GM18505 (cell line): ENCODE measurements around the gene INKA2.
A peak's percentile ranks its signal among the peaks of the same experiment; 100 is the strongest.

Source experiments
- ATAC-seq: cut with Tn5 transposase; IDR thresholded peaks from one replicate; pipeline ENCODE4 v1.9.1; 2021; ENCODE audit not compliant: unreplicated experiment
- POLR2A ChIP-seq: IDR thresholded peaks from 4 replicates; pipeline ENCODE4 v1.6.1; 2011; ENCODE audit warnings: borderline replicate concordance; ENCODE audit not compliant: insufficient read depth, insufficient read length; ENCODE audit errors: extremely low read depth

INKA2 gene

GRCh38 chr1:111768023-111768422 is 28.8 kb upstream of the INKA2 start:
- TF ChIP-seq POLR2A: no peak
- ATAC-seq: no peak

DNA sequence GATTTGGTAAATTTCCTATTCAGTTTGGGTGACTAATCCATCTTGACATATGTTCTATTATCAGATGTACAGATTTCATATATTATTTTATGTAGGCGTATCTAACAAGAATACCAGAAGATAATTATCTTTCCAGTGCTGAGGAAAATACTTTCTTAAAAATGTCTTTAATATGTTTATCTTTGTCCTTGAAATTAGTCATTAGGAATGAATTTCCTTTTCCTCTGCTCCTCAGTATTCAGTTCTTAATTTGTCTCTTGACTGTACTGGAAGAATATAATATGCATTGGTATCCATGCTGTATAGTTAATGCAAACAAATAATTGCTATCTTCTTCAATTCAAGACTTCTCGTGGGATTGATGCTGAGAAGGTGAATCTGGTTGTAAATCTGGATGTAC is 23.1 kb upstream of the INKA2 start:
- ATAC-seq: no peak
- no peak for TF ChIP-seq POLR2A

- no peak for ATAC-seq
- TF ChIP-seq POLR2A: no peak
Observed at GRCh38 chr1:111761717-111762116, 22.5 kb upstream of the INKA2 start.

DNA sequence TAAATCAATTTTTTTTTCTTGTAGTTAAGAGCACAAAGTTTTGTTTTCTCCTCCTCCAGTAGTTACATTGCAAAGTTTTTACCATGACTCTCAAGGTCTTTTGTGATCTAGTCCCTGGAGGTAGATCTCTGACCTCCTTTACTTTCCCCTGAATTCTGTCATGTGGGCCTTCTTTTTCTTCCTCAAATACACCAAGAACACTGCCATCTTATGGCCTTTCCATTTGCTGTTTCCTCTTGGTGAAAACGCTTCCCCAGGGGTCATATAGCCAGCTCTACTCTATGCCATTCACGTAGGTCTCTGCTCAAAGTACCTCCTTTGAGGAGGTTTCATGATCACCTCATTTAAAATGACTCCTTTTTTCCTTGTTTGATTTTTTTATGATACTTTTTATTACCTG is 19.2 kb upstream of the INKA2 start:
- ATAC-seq: no peak
- TF ChIP-seq POLR2A: no peak

GRCh38 chr1:111756124-111756513 is 16.9 kb upstream of the INKA2 start:
- ATAC-seq: no peak
- TF ChIP-seq POLR2A: no peak

GRCh38 chr1:111755331-111756123 is 16.3 kb upstream of the INKA2 start, which contains the start of gene DDX20:
Gene DDX20, plus strand, starts transcription at chr1:111755901. Its CDS starts 24 bp downstream, at chr1:111755925.
- peak; percentile 90 for TF ChIP-seq POLR2A
- ATAC-seq: peak; percentile 89

- TF ChIP-seq POLR2A: no peak
- ATAC-seq: peak; percentile 12
Observed at GRCh38 chr1:111754984-111755330, 15.8 kb upstream of the INKA2 start.

GRCh38 chr1:111751906-111752575 is 12.8 kb upstream of the INKA2 start:
- ATAC-seq: no peak
- no peak for TF ChIP-seq POLR2A

GRCh38 chr1:111750856-111751255 is 11.7 kb upstream of the INKA2 start:
- TF ChIP-seq POLR2A: no peak
- no peak for ATAC-seq

DNA sequence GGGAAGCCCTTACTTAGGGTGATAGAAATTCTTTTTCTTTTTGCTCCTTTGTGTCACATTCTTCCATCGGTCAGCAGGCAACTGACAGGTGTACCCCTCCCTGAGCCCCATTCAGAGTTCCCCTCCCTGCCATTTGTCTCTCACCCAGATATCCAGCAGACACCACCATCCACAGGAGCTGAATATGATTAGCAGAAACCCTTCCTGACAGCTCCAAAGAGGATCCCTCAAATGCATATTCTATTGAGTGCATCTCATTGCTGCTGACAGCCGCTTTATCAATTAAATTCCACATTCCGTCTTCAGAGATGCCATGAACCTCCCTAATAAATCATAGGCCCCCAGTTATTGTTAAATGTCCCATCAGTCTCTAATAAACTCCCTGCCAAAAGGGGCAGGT is 10.4 kb upstream of the INKA2 start:
- ATAC-seq: no peak
- no peak for TF ChIP-seq POLR2A

DNA sequence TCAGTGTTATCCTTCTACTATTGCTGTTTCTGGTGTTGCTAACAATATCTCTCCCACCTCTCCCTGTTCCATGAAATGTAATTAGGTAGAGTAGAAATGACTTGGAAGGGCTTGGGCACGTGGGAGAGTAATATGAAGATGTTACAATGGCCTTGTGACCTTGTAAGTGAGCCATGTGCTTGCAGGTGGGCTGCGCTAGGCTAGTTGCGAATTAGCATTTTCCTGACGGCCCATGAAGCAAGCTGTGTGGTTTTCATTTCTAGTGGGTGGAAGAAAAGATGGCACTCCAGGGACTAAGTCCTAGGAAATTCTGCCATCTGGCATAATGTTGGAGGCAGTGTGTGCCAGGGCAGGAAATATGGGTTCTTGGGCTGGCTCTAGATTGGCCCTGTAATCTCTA is 8.8 kb upstream of the INKA2 start:
- ATAC-seq: no peak
- no peak for TF ChIP-seq POLR2A

GRCh38 chr1:111747282-111747734 is 8.1 kb upstream of the INKA2 start:
- no peak for TF ChIP-seq POLR2A
- ATAC-seq: no peak

DNA sequence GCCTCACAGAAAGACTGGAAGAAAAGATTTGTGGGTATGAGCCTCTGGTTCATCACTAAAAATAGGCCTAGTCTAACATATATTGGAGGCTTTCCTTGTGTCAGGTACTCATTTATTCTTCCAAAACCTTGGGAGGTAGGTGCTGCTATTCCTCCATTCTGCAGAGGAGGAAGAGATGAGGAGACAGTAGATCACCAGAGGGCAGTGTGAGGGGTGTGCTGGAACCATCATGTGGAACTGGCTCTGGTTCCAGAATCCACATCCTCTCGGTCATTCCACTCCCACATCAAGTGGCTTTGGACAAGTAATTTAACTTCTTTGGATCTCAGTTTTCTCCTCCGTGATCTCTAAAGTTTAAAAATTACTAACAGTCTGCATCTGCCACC is 7.4 kb upstream of the INKA2 start:
- TF ChIP-seq POLR2A: no peak
- ATAC-seq: no peak
